Activated naive CD4-positive, alpha-beta T cell treated with anti-CD3 and anti-CD28 coated beads, Interleukin-2, amount 10 ng/mL, durations not matched to agents 7 days and 5 days (primary cell): ENCODE results near the gene EXOC6.

Source experiments
- CTCF ChIA-PET: fragments of 350-600 bp; sonication (Branson Sonifier 250); formaldehyde crosslinking; loops from one replicate; lab custom pipeline; 2021; ENCODE audit warnings: antibody characterized with exemption; lab: Charles Lee
- DNase-seq: peaks from one replicate; pipeline ENCODE4 v3.0.0-alpha.2; 2020
- H3K27ac Mint-ChIP-seq: one replicate; pipeline ENCODE4 v1.8.0; 2021; ENCODE audit warnings: mild to moderate bottlenecking, moderate library complexity, mixed read lengths
- H3K27me3 Mint-ChIP-seq: one replicate; pipeline ENCODE4 v1.8.0; 2021; ENCODE audit warnings: mild to moderate bottlenecking, mixed read lengths
- H3K36me3 Mint-ChIP-seq: one replicate; pipeline ENCODE4 v1.8.0; 2021; ENCODE audit warnings: mixed read lengths
- H3K4me1 Mint-ChIP-seq: one replicate; pipeline ENCODE4 v1.8.0; 2021; ENCODE audit warnings: mixed read lengths
- H3K4me3 Mint-ChIP-seq: one replicate; pipeline ENCODE4 v1.8.0; 2021; ENCODE audit warnings: mild to moderate bottlenecking, moderate library complexity, mixed read lengths
- H3K9me3 Mint-ChIP-seq: one replicate; pipeline ENCODE4 v1.8.0; 2021; ENCODE audit warnings: mixed read lengths

The EXOC6 gene

GRCh38 chr10:93075369-93076221, 227.3 kb downstream of the EXOC6 start:
- H3K36me3 Mint-ChIP-seq: peaks cover 5% of the 10 kb centered on the region

GRCh38 chr10:93076871-93077270, 228.6 kb downstream of the EXOC6 start:
- CTCF ChIA-PET: interaction anchor here (0.6 to 4.7 kb wide), 8 partner anchors 10 to 299 kb away, joined by 3 to 15 read pairs (median 4); no protein-coding TSS in a partner anchor
- Mint-ChIP-seq H3K27me3 (peaks cover 86% of the 10 kb centered on the region), H3K4me3 (no peak overlapping the region), H3K36me3 (peaks cover 5% of the 10 kb centered on the region), H3K27ac (no peak overlapping the region), H3K9me3 (no peaks in the 10 kb centered on the region), H3K4me1 (peaks cover 22% of the 10 kb centered on the region)
- DNase-seq: no peak

More at GRCh38 chr10:93075369-93076221, 227.3 kb downstream of the EXOC6 start:
- Mint-ChIP-seq H3K27me3 (peaks cover 88% of the 10 kb centered on the region), H3K9me3 (no peaks in the 10 kb centered on the region), H3K4me3 (no peak overlapping the region), H3K27ac (no peak overlapping the region), H3K4me1 (peaks cover 24% of the 10 kb centered on the region)
- no peak for DNase-seq
- CTCF ChIA-PET: interaction anchor here (0.9 to 4.7 kb wide), 7 partner anchors 9 to 406 kb away, joined by 3 to 15 read pairs (median 4); partner anchors contain the start of gene MYOF

DNA sequence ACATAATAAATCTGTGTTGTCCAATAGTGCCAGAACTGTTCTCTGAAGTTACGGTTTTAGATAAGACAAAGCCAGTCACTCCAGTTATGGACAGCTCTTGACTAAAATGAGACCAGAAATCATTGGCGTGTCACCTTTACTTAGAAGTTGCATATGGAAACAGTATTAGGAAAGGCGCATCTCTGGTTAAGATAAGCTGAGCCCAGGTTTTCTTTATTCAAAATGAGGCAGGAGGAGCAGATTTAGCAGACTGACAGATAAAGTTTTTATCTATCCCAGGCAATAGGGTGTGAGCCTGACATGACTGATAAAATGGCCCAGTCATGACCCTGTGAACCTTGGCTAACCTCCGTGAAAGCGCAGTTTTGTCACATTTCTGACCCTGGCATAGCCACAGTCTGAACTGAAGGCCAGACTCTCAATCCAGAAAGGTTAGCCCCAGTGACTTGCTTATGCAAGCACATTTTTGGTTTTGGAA, 229.6 kb downstream of the EXOC6 start:
- Mint-ChIP-seq H3K9me3 (no peaks in the 10 kb centered on the region), H3K4me1 (peaks cover 18% of the 10 kb centered on the region), H3K27ac (no peak overlapping the region), H3K4me3 (no peak overlapping the region), H3K36me3 (peaks cover 5% of the 10 kb centered on the region), H3K27me3 (peaks cover 77% of the 10 kb centered on the region)
- CTCF ChIA-PET: interaction anchor here (0.9 to 4.7 kb wide), 7 partner anchors 11 to 298 kb away, joined by 3 to 15 read pairs (median 3); no protein-coding TSS in a partner anchor
- no peak for DNase-seq

DNA sequence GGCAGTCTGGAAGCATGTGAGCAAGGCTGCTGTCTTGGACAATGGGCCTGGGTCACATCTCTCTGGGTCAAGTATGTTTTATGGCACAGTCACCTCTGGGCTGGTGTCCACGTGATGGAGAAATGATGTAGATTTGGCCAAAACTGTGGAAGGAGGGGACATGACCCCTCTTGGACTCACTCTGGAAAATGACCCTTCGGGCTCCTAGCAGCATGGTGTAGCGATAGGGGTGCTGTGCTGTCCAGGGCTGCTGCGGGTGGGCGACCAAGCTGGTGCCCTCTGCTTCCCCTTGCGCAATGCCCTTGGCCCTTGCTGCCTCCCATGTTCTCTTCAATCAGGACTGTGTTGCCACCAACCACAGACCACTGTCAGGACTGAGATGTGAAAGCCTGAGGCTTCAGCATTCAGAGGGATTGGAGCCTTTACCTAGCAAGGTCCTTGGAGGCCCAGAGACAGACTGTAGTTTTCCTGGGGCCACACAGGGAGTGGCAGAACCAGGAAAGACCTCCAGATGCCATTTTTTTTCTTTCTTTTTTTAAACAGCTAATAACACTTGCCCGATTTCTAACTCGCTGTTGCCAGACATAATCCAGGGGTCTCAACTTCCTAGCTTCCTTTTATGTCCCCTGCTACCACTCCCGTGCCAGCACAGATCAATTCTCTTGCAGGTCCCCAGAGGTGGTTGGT, 231.5 kb downstream of the EXOC6 start:
- Mint-ChIP-seq H3K9me3 (no peaks in the 10 kb centered on the region), H3K4me3 (no peak overlapping the region), H3K36me3 (peaks cover 1% of the 10 kb centered on the region), H3K27me3 (peaks cover 68% of the 10 kb centered on the region), H3K4me1 (peaks cover 8% of the 10 kb centered on the region), H3K27ac (no peak overlapping the region)
- CTCF ChIA-PET: interaction anchor here (0.5 to 2.0 kb wide), 12 partner anchors 9 to 433 kb away, joined by 3 to 12 read pairs (median 4); no protein-coding TSS in a partner anchor
- DNase-seq: no peak

- Mint-ChIP-seq H3K27ac (no peak overlapping the region), H3K4me1 (peaks cover 4% of the 10 kb centered on the region), H3K27me3 (peaks cover 61% of the 10 kb centered on the region), H3K4me3 (no peak overlapping the region), H3K36me3 (no peaks in the 10 kb centered on the region), H3K9me3 (no peaks in the 10 kb centered on the region)
- CTCF ChIA-PET: interaction anchor here (0.5 to 2.0 kb wide), 11 partner anchors 10 to 432 kb away, joined by 3 to 12 read pairs (median 5); no protein-coding TSS in a partner anchor
- peak; percentile 63 for DNase-seq
Observed at GRCh38 chr10:93080350-93081046, 232.2 kb downstream of the EXOC6 start.

GRCh38 chr10:93081318-93081717, 233.0 kb downstream of the EXOC6 start:
- Mint-ChIP-seq H3K27ac (no peak overlapping the region), H3K36me3 (no peaks in the 10 kb centered on the region), H3K4me1 (no peaks in the 10 kb centered on the region), H3K27me3 (peaks cover 55% of the 10 kb centered on the region), H3K4me3 (no peak overlapping the region), H3K9me3 (no peaks in the 10 kb centered on the region)
- DNase-seq: no peak
- CTCF ChIA-PET: interaction anchor here (1.3 to 2.0 kb wide), 3 partner anchors 269 to 276 kb away, joined by 4 to 11 read pairs (median 11); no protein-coding TSS in a partner anchor

DNA sequence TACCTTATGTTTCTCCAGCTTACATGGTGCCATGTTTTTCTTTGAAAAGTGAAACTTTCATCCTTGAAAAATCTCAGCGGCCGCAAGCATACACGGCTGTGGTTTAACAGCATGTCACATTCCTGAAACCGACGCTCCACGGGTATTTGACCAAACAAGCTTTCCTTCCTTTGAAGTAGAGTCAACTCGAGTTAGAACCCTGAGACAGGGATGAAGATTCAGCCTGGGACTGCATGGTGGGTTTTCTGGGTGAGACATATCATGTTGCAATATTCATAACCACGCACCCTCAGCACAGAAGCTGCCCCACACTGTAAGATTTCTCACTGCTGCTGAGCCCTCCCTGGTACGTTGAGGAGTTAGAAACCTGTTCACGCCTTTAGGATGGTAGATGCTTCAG, 233.5 kb downstream of the EXOC6 start:
- no peak overlapping the region for H3K4me3 Mint-ChIP-seq
- no peaks in the 10 kb centered on the region for H3K36me3 Mint-ChIP-seq
- CTCF ChIA-PET: interaction anchor here (0.8 to 1.3 kb wide), 2 partner anchors 272 to 275 kb away, joined by 4 to 5 read pairs; no protein-coding TSS in a partner anchor
- peaks cover 50% of the 10 kb centered on the region for H3K27me3 Mint-ChIP-seq
- no peak overlapping the region for H3K27ac Mint-ChIP-seq
- no peaks in the 10 kb centered on the region for H3K4me1 Mint-ChIP-seq
- no peaks in the 10 kb centered on the region for H3K9me3 Mint-ChIP-seq
- DNase-seq: no peak

- CTCF ChIA-PET: no interaction called here
- DNase-seq: no peak
- Mint-ChIP-seq H3K27me3 (peaks cover 41% of the 10 kb centered on the region), H3K9me3 (no peaks in the 10 kb centered on the region), H3K4me3 (no peak overlapping the region), H3K36me3 (no peaks in the 10 kb centered on the region), H3K4me1 (no peaks in the 10 kb centered on the region), H3K27ac (no peak overlapping the region)
Observed at GRCh38 chr10:93083743-93084539, 235.6 kb downstream of the EXOC6 start.

GRCh38 chr10:93085272-93085859, 237.0 kb downstream of the EXOC6 start:
- H3K4me3 Mint-ChIP-seq: no peak overlapping the region
- no peaks in the 10 kb centered on the region for H3K36me3 Mint-ChIP-seq
- H3K9me3 Mint-ChIP-seq: no peaks in the 10 kb centered on the region
- no peak for DNase-seq
- no peak overlapping the region for H3K27ac Mint-ChIP-seq
- H3K27me3 Mint-ChIP-seq: peaks cover 29% of the 10 kb centered on the region
- CTCF ChIA-PET: interaction anchor here (0.7 kb wide), 1 partner anchor 267 kb away, joined by 3 read pairs; no protein-coding TSS in a partner anchor
- no peaks in the 10 kb centered on the region for H3K4me1 Mint-ChIP-seq

GRCh38 chr10:93086289-93086688, 238.0 kb downstream of the EXOC6 start:
- Mint-ChIP-seq H3K9me3 (no peaks in the 10 kb centered on the region), H3K4me3 (no peak overlapping the region), H3K27me3 (peaks cover 20% of the 10 kb centered on the region), H3K27ac (no peak overlapping the region), H3K4me1 (no peaks in the 10 kb centered on the region), H3K36me3 (no peaks in the 10 kb centered on the region)
- DNase-seq: no peak
- CTCF ChIA-PET: no interaction called here

DNA sequence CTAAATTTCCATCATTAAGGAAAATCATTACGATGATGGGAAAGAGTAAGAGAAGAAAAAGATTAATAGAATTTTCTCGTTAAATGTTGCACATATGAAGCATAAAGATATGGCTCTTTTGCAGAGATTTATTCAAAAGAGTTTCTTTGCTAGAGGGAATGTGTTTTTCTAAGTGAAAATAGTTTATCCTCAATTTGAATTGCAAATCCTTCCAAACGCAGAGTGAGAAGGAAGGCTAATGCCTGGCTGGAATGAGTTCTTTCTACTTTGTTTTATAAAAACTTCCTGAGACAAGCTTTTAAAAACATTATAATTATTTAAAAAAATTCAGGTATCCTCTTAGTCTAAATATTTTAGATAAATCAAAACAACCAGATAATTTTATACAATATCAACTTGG, 239.5 kb downstream of the EXOC6 start:
- H3K4me3 Mint-ChIP-seq: no peak overlapping the region
- peaks cover 19% of the 10 kb centered on the region for H3K27me3 Mint-ChIP-seq
- H3K27ac Mint-ChIP-seq: no peak overlapping the region
- H3K9me3 Mint-ChIP-seq: no peaks in the 10 kb centered on the region
- H3K36me3 Mint-ChIP-seq: no peaks in the 10 kb centered on the region
- CTCF ChIA-PET: no interaction called here
- no peaks in the 10 kb centered on the region for H3K4me1 Mint-ChIP-seq
- DNase-seq: no peak

DNA sequence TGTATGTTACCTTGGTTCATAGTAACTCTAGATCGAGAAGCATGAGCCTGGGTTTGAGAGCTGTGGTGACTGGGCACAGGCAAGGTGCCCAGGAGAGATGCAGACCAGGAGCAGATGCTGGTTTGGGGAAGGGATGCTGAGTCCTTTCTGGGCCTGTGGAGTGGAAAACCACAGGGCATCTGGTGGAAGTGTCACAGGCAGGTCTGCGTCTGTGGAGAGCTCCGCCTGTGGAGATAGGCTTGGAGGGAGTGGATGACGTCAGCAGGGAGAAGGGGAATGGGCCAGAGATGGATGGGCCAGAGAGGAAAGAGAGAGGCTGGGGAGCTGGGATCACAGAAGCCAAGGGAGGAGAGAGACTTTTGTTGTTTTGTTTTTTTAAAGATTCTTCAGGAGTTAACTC, 240.1 kb downstream of the EXOC6 start:
- DNase-seq: no peak
- CTCF ChIA-PET: no interaction called here
- H3K4me1 Mint-ChIP-seq: no peaks in the 10 kb centered on the region
- no peak overlapping the region for H3K27ac Mint-ChIP-seq
- H3K27me3 Mint-ChIP-seq: peaks cover 16% of the 10 kb centered on the region
- no peaks in the 10 kb centered on the region for H3K9me3 Mint-ChIP-seq
- H3K4me3 Mint-ChIP-seq: no peak overlapping the region
- H3K36me3 Mint-ChIP-seq: no peaks in the 10 kb centered on the region

GRCh38 chr10:93090619-93091018, 242.3 kb downstream of the EXOC6 start:
- Mint-ChIP-seq H3K4me3 (no peak overlapping the region), H3K9me3 (no peaks in the 10 kb centered on the region), H3K4me1 (no peaks in the 10 kb centered on the region), H3K36me3 (no peaks in the 10 kb centered on the region), H3K27me3 (peaks cover 11% of the 10 kb centered on the region), H3K27ac (no peak overlapping the region)
- DNase-seq: no peak
- CTCF ChIA-PET: interaction anchor here (1.0 kb wide), 1 partner anchor 16 kb away, joined by 3 read pairs; no protein-coding TSS in a partner anchor
